B cell (primary cell): ENCODE results near the gene FGFR3. TPM values are rescaled to one million over a fixed set of nuclear protein-coding genes. Genes with fewer than 3 reads are reported as not detected.

Source experiments
- ATAC-seq: fragments of 200-7000 bp; cut with Tn5 transposase; one replicate; pipeline ENCODE4 v1.10.0; 2021; ENCODE audit warnings: low read depth, mild to moderate bottlenecking, moderate number of reproducible peaks, moderate library complexity
- CTCF ChIA-PET: fragments of 350-600 bp; sonication (Branson Sonifier 250); formaldehyde crosslinking; loops from one replicate; lab custom pipeline; 2021; ENCODE audit warnings: antibody characterized with exemption, inconsistent platforms; lab: Charles Lee
- POLR2A ChIA-PET: fragments of 350-600 bp; sonication (Branson Sonifier 250); formaldehyde crosslinking; loops from one replicate; lab custom pipeline; 2021; ENCODE audit warnings: antibody characterized with exemption; lab: Charles Lee
- DNase-seq: peaks from one replicate; pipeline ENCODE4 v3.0.0; 2013
- H2AFZ ChIP-seq: 2 replicates; pipeline ENCODE4 v1.6.1; 2012; ENCODE audit warnings: mild to moderate bottlenecking, low read depth, low read length; ENCODE audit not compliant: insufficient read depth, poor library complexity, severe bottlenecking
- H3K27ac ChIP-seq, 2 donors: 1 replicate in 1 of 2; 2 replicates in 1 of 2; pipeline ENCODE4 v1.5.1; 2012 to 2013; ENCODE audit warnings: low read length in 2 of 2, mild to moderate bottlenecking in 2 of 2, moderate library complexity in 1 of 2
- H3K27me3 ChIP-seq, 4 experiments: fragments of 200-600 bp in 1 of 4; sonication (generic) in 1 of 4; replicated peaks in 1 of 4; 1 replicate in 2 of 4; 2 replicates in 2 of 4; pipeline versions ENCODE4 v1.6.1 to v1.7.0; 2013 to 2016; ENCODE audit warnings: low read length in 3 of 4, mild to moderate bottlenecking in 2 of 4, mixed read lengths in 1 of 4, moderate library complexity in 1 of 4; ENCODE audit not compliant: insufficient read depth in 4 of 4, control insufficient read depth in 3 of 4; ENCODE audit errors: control extremely low read depth in 1 of 4
- H3K36me3 ChIP-seq, 2 experiments: replicated peaks in 1 of 2; 1 replicate in 1 of 2; 2 replicates in 1 of 2; pipeline versions ENCODE4 v1.6.1 to v1.7.1; 2013; ENCODE audit warnings: low read length in 1 of 2; ENCODE audit not compliant: insufficient read depth in 2 of 2, control insufficient read depth in 1 of 2; ENCODE audit errors: control extremely low read depth in 1 of 2, extremely low read depth in 1 of 2
- H3K4me1 ChIP-seq, 2 donors: fragments of 200-600 bp in 1 of 2; sonication (generic) in 1 of 2; 1 replicate in 1 of 2; 2 replicates in 1 of 2; pipeline versions ENCODE4 v1.5.1 to v1.6.1; 2013 to 2017; ENCODE audit warnings: low read length in 2 of 2; ENCODE audit not compliant: control insufficient read depth in 2 of 2, insufficient read depth in 2 of 2
- H3K4me2 ChIP-seq: replicated peaks from 2 replicates; pipeline ENCODE3; 2012; ENCODE audit warnings: mild to moderate bottlenecking, low read depth, low read length; ENCODE audit not compliant: poor library complexity, severe bottlenecking
- H3K4me3 ChIP-seq, 5 experiments: fragments of 200-600 bp in 1 of 5; sonication (generic) in 1 of 5; 1 replicate in 3 of 5; 2 replicates in 2 of 5; pipeline versions ENCODE4 v1.5.1 to v1.7.0; 2011 to 2016; ENCODE audit warnings: low read length in 4 of 5, mild to moderate bottlenecking in 4 of 5, low read depth in 2 of 5, control low read depth in 1 of 5, moderate library complexity in 1 of 5; ENCODE audit not compliant: insufficient read depth in 1 of 5; ENCODE audit errors: control extremely low read depth in 1 of 5, extremely low read depth in 1 of 5
- H3K79me2 ChIP-seq: fragments of 200-600 bp; sonication (generic); one replicate; pipeline ENCODE4 v1.6.0; 2016; ENCODE audit warnings: low read length; ENCODE audit not compliant: control insufficient read depth, insufficient read depth
- H3K9ac ChIP-seq: fragments of 200-600 bp; sonication (generic); 2 replicates; pipeline ENCODE4 v1.6.1; 2017; ENCODE audit warnings: mild to moderate bottlenecking, low read length, moderate library complexity
- H3K9me3 ChIP-seq, 3 donors: one replicate each; pipeline versions ENCODE4 v1.6.1 to v1.7.1; 2013; ENCODE audit warnings: low read length in 2 of 3; ENCODE audit not compliant: control insufficient read depth in 2 of 3, insufficient read depth in 1 of 3; ENCODE audit errors: control extremely low read depth in 1 of 3
- H4K20me1 ChIP-seq: 2 replicates; pipeline ENCODE4 v1.6.0; 2012; ENCODE audit warnings: mild to moderate bottlenecking, low read length; ENCODE audit not compliant: insufficient read depth, control insufficient read depth, poor library complexity, severe bottlenecking
- H3K27ac Mint-ChIP-seq: one replicate; pipeline ENCODE4 v1.8.0; 2021; ENCODE audit warnings: mixed read lengths
- H3K27me3 Mint-ChIP-seq: one replicate; pipeline ENCODE4 v1.8.0; 2021; ENCODE audit warnings: mixed read lengths
- H3K4me1 Mint-ChIP-seq: one replicate; pipeline ENCODE4 v1.8.0; 2021; ENCODE audit warnings: mixed read lengths
- H3K4me3 Mint-ChIP-seq: one replicate; pipeline ENCODE4 v1.8.0; 2021; ENCODE audit warnings: mixed read lengths
- H3K9me3 Mint-ChIP-seq: one replicate; pipeline ENCODE4 v1.8.0; 2022; ENCODE audit warnings: mixed read lengths; ENCODE audit not compliant: insufficient read depth
- EZH2 ChIP-seq: IDR thresholded peaks from 2 replicates; pipeline ENCODE4 v1.6.1; 2012; ENCODE audit warnings: borderline replicate concordance, low read depth, mild to moderate bottlenecking, moderate library complexity, low read length; ENCODE audit not compliant: insufficient read depth, poor library complexity, severe bottlenecking
- WGBS: methylation state at CpG from one replicate; pipeline ENCODE4 v1.1.5; 2013; ENCODE audit warnings: missing lambda C conversion rate; ENCODE audit not compliant: insufficient coverage; 5-methylcytosine and 5-hydroxymethylcytosine counted together
- intact Hi-C: fragments of 100-400 bp; cut with micrococcal nuclease; formaldehyde crosslinking; loops from one replicate; pipeline ENCODE4 v1.10.0; 2022
- polyA plus RNA-seq: library from polyadenylated mRNA; depleted of rRNA; stranded (reverse); fragments of >200 nt; gene quantifications from 2 replicates; pipeline ENCODE4 v1.2.3, GENCODE V29; 2012
- total RNA-seq, 2 donors: library from RNA; stranded (reverse); fragments of 120-200 nt in 1 of 2; gene quantifications; 1 replicate in 1 of 2; 2 replicates in 1 of 2; pipeline versions ENCODE4 v1.2.3 to v1.2.4, GENCODE V29; 2013 to 2022
- TF ChIP-seq, protein P1 (sequence below): fragments of 200-600 bp; IDR thresholded peaks from one replicate; pipeline ENCODE4 v1.8.0; 2022; ENCODE audit warnings: antibody characterized with exemption, mild to moderate bottlenecking

FGFR3 gene
- total and polyA plus RNA-seq, 2 donors (not counting 1 experiment from before 2014, with no cell fraction given) = not detected

DNA sequence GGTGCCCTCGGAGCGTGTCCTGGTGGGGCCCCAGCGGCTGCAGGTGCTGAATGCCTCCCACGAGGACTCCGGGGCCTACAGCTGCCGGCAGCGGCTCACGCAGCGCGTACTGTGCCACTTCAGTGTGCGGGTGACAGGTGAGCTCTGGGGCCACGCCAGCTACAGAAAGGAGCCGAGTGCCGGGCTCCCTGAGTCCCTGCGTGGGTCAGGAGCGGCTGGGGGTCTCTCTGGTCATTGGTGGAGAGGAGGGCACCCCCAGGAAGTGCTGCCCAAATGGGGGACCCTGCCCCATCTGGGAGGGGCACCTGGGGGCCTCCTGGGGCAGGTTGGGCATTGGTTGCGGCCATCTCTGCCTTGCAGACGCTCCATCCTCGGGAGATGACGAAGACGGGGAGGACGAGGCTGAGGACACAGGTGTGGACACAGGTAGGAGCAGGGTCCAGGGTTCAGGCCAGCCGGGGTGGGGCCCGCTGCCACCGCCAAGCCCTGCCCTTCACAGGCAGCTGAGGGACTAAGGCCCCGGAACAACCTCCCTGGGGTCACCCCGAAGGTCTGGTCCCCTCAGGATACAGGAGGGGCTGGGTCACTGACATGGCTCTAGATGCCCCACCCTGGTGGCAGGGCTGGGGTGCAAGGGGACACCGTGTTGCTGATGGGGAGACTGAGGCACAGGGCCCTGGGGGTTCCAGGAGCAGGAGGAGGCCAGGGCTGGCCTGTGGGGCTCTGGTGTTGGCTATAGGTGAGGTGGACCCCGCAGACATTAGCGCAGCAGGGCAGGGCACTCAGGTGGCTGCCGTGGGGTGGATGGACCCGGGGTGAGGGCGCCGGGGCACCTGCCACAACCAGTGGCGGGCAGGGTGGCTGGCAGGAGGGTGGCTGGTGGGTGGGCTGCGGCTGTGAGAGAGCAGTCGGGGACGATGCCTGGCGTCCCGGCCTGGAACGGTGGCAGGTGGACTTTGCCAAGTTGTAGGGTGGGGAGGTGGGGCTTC is 6.6 kb downstream of the FGFR3 start:
- intact Hi-C loops = no loop called here
- H3K27me3 ChIP-seq = peaks cover 0 to 47% (median 27%) of the 10 kb centered on the region in 4 experiments

More for the DNA sequence above, 6.6 kb downstream of the FGFR3 start:
- H3K4me3 ChIP-seq = no peak overlapping the region
- H3K4me2 ChIP-seq = no peak overlapping the region
- Mint-ChIP-seq H3K4me3 (no peak overlapping the region), H3K27ac (no peak overlapping the region), H3K4me1 (peaks cover 3% of the 10 kb centered on the region), H3K9me3 (no peaks in the 10 kb centered on the region), H3K27me3 (peaks cover 16% of the 10 kb centered on the region)
- POLR2A ChIA-PET = no interaction called here
- ATAC-seq (no peak), DNase-seq (no peak)
- H3K9ac ChIP-seq = no peak overlapping the region
- peaks cover 12 to 19% of the 10 kb centered on the region in 2 donors for H3K4me1 ChIP-seq
- H2AFZ ChIP-seq = no peak overlapping the region
- 89% methylated on average over 39 of the region's 41 CpGs for WGBS
- CTCF ChIA-PET = no interaction called here
- TF ChIP-seq, protein P1, sequence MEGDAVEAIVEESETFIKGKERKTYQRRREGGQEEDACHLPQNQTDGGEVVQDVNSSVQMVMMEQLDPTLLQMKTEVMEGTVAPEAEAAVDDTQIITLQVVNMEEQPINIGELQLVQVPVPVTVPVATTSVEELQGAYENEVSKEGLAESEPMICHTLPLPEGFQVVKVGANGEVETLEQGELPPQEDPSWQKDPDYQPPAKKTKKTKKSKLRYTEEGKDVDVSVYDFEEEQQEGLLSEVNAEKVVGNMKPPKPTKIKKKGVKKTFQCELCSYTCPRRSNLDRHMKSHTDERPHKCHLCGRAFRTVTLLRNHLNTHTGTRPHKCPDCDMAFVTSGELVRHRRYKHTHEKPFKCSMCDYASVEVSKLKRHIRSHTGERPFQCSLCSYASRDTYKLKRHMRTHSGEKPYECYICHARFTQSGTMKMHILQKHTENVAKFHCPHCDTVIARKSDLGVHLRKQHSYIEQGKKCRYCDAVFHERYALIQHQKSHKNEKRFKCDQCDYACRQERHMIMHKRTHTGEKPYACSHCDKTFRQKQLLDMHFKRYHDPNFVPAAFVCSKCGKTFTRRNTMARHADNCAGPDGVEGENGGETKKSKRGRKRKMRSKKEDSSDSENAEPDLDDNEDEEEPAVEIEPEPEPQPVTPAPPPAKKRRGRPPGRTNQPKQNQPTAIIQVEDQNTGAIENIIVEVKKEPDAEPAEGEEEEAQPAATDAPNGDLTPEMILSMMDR = no peak
- no peak for TF ChIP-seq EZH2
- no peaks in the 10 kb centered on the region for H3K79me2 ChIP-seq
- no peak overlapping the region for H3K27ac ChIP-seq
- no peaks in the 10 kb centered on the region for H4K20me1 ChIP-seq
- no peaks in the 10 kb centered on the region for H3K36me3 ChIP-seq
- peaks cover 0 to 9% (median 0%) of the 10 kb centered on the region in 3 donors for H3K9me3 ChIP-seq
